Endothelial cell of umbilical vein (primary cell): ENCODE data around the gene IYD. TPM values are rescaled to one million over a fixed set of nuclear protein-coding genes. Genes with fewer than 3 reads are reported as not detected.

Experiments used
- BruUV-seq: library from RNA; stranded (reverse); fragments of 400-500 nt; replicated peaks from 2 replicates; lab custom pipeline; 2021; lab: Mats Ljungman, UMichigan
- CTCF ChIA-PET: fragments of 300-600, 350-600 bp; sonication (Branson Sonifier 250); formaldehyde crosslinking; loops from one replicate; lab custom pipeline; 2021; ENCODE audit warnings: antibody characterized with exemption, inconsistent platforms; lab: Charles Lee
- POLR2A ChIA-PET: fragments of 300-600, 350-600 bp; sonication (Branson Sonifier 250); formaldehyde crosslinking; loops from one replicate; lab custom pipeline; 2021; ENCODE audit warnings: antibody characterized with exemption, inconsistent platforms; lab: Charles Lee
- DNase-seq: peaks from one replicate; pipeline ENCODE4 v3.0.0-alpha.2; 2011; ENCODE audit warnings: low read depth, low spot score
- FAIRE-seq: peaks from 2 replicates; lab custom pipeline; 2011; peaks lifted over from hg19 to GRCh38; lab: Jason Lieb, UNC
- H2AFZ ChIP-seq: 2 replicates; pipeline ENCODE4 v1.6.0; 2012; ENCODE audit warnings: low read depth, low read length, control low read depth, inconsistent platforms
- H3K27ac ChIP-seq: 2 replicates; pipeline ENCODE4 v1.5.1; 2011; ENCODE audit warnings: low read depth, mild to moderate bottlenecking, control low read depth, low read length, moderate library complexity; ENCODE audit not compliant: insufficient read depth
- H3K27me3 ChIP-seq, 2 experiments: 2 replicates each; pipeline versions ENCODE4 v1.6.0 to v1.6.1; 2011; ENCODE audit warnings: low read length in 2 of 2, mixed read lengths in 1 of 2; ENCODE audit not compliant: control insufficient read depth in 2 of 2, insufficient read depth in 2 of 2
- H3K36me3 ChIP-seq, 2 experiments: 2 replicates in 1 of 2; 3 replicates in 1 of 2; pipeline ENCODE4 v1.5.1; 2011; ENCODE audit warnings: low read length in 2 of 2, mild to moderate bottlenecking in 1 of 2, moderate library complexity in 1 of 2; ENCODE audit not compliant: control insufficient read depth in 2 of 2, insufficient read depth in 2 of 2; ENCODE audit errors: extremely low read depth in 1 of 2
- H3K4me1 ChIP-seq: 3 replicates; pipeline ENCODE4 v1.5.1; 2011; ENCODE audit warnings: mild to moderate bottlenecking, low read length; ENCODE audit not compliant: control insufficient read depth, insufficient read depth; ENCODE audit errors: extremely low read depth
- H3K4me2 ChIP-seq: 2 replicates; pipeline ENCODE4 v1.6.1; 2011; ENCODE audit warnings: low read length, control low read depth, mixed read lengths; ENCODE audit not compliant: insufficient read depth
- H3K4me3 ChIP-seq, 3 experiments: fragments of 200-600 bp in 1 of 3; sonication (generic), shearing (Covaris generic) in 1 of 3; replicated peaks in 1 of 3; 2 replicates each; pipeline ENCODE4 v1.5.1; 2011 to 2016; ENCODE audit warnings: control low read depth in 3 of 3, low read length in 3 of 3, mild to moderate bottlenecking in 2 of 3, inconsistent platforms in 1 of 3, low read depth in 1 of 3, moderate library complexity in 1 of 3; ENCODE audit not compliant: insufficient read depth in 1 of 3
- H3K79me2 ChIP-seq: 2 replicates; pipeline ENCODE4 v1.6.0; 2012; ENCODE audit warnings: low read length, inconsistent platforms; ENCODE audit not compliant: control insufficient read depth, insufficient read depth
- H3K9ac ChIP-seq: replicated peaks from 2 replicates; pipeline ENCODE3; 2011; ENCODE audit warnings: low read length, control low read depth; ENCODE audit not compliant: insufficient read depth; ENCODE audit errors: extremely low read depth
- H3K9me1 ChIP-seq: replicated peaks from 3 replicates; pipeline ENCODE4 v1.6.0; 2011; ENCODE audit warnings: mild to moderate bottlenecking, low read length; ENCODE audit not compliant: control insufficient read depth, insufficient read depth; ENCODE audit errors: extremely low read depth
- H3K9me3 ChIP-seq: replicated peaks from 2 replicates; pipeline ENCODE4 v1.5.1; 2012; ENCODE audit warnings: low read length, inconsistent platforms; ENCODE audit not compliant: control insufficient read depth, insufficient read depth
- H4K20me1 ChIP-seq: replicated peaks from 2 replicates; pipeline ENCODE3; 2011; ENCODE audit warnings: mild to moderate bottlenecking, low read length; ENCODE audit not compliant: control insufficient read depth, insufficient read depth; ENCODE audit errors: extremely low read depth
- EZH2 ChIP-seq: IDR thresholded peaks from 2 replicates; pipeline ENCODE4 v1.6.1; 2012; ENCODE audit warnings: borderline replicate concordance, low read depth, mild to moderate bottlenecking, moderate library complexity, low read length, inconsistent platforms; ENCODE audit not compliant: severe bottlenecking
- FOS ChIP-seq: IDR thresholded peaks from 2 replicates; pipeline ENCODE4 v1.6.1; 2011; ENCODE audit warnings: mild to moderate bottlenecking, low read length, moderate library complexity, borderline replicate concordance; ENCODE audit not compliant: insufficient read depth
- GATA2 ChIP-seq: IDR thresholded peaks from 2 replicates; pipeline ENCODE4 v1.7.0; 2011; ENCODE audit warnings: low read depth, mild to moderate bottlenecking, moderate library complexity, mixed read lengths, low read length; ENCODE audit not compliant: insufficient read length, insufficient read depth
- JUN ChIP-seq: IDR thresholded peaks from 2 replicates; pipeline ENCODE4 v1.6.1; 2011; ENCODE audit warnings: borderline replicate concordance, low read depth; ENCODE audit not compliant: insufficient read length, insufficient read depth
- MYC ChIP-seq: IDR thresholded peaks from one replicate; pipeline ENCODE4 v1.6.1; 2011; ENCODE audit warnings: mild to moderate bottlenecking, low read depth, low read length
- POLR2A ChIP-seq: IDR thresholded peaks from 2 replicates; pipeline ENCODE4 v1.6.1; 2012; ENCODE audit warnings: low read depth, mild to moderate bottlenecking, control low read depth, low read length
- POLR2AphosphoS5 ChIP-seq: IDR thresholded peaks from 2 replicates; pipeline ENCODE4 v1.6.1; 2012; ENCODE audit warnings: low read depth, mild to moderate bottlenecking, control low read depth, low read length, moderate library complexity; ENCODE audit not compliant: insufficient read depth
- dilution Hi-C: fragments of 300-500 bp; cut with MboI; formaldehyde crosslinking; loops from one replicate; pipeline ENCODE4 v1.15.0; 2019; ENCODE audit warnings: low sequenced_read_pairs; ENCODE audit not compliant: extremely low pct_ligation_motif_present
- intact Hi-C: fragments of 100-400 bp; cut with micrococcal nuclease; formaldehyde crosslinking; loops from one replicate; pipeline ENCODE4 v1.10.0; 2022
- polyA plus RNA-seq, 4 experiments: library from polyadenylated mRNA; depleted of rRNA in 3 of 4; stranded (reverse) in 3 of 4; unstranded in 1 of 4; fragments of >200 nt; gene quantifications; 2 replicates each; pipeline versions ENCODE4 v1.2.1 to v1.2.3, GENCODE V29; 2011 to 2012; ENCODE audit warnings: missing spikeins in 1 of 4
- total RNA-seq: library from RNA; stranded (reverse); gene quantifications from 2 replicates; pipeline ENCODE4 v1.2.3, GENCODE V29; 2021
- TF ChIP-seq, protein P1 (sequence below), 2 donors: IDR thresholded peaks; 1 replicate in 1 of 2; 2 replicates in 1 of 2; pipeline ENCODE4 v1.5.1; 2011; ENCODE audit warnings: low read length in 2 of 2, mild to moderate bottlenecking in 2 of 2, moderate library complexity in 2 of 2, control low read depth in 1 of 2, inconsistent platforms in 1 of 2, low read depth in 1 of 2; ENCODE audit not compliant: insufficient read depth in 1 of 2; ENCODE audit errors: extremely low read depth in 1 of 2
- TF ChIP-seq, protein P2 (sequence below): IDR thresholded peaks from 2 replicates; pipeline ENCODE4 v1.6.1; 2011; ENCODE audit not compliant: insufficient read depth, insufficient read length

The IYD gene
- total and polyA plus RNA-seq, 2 donors (not counting 3 experiments of a cell fraction or from before 2014, with no cell fraction given), result not detected

DNA sequence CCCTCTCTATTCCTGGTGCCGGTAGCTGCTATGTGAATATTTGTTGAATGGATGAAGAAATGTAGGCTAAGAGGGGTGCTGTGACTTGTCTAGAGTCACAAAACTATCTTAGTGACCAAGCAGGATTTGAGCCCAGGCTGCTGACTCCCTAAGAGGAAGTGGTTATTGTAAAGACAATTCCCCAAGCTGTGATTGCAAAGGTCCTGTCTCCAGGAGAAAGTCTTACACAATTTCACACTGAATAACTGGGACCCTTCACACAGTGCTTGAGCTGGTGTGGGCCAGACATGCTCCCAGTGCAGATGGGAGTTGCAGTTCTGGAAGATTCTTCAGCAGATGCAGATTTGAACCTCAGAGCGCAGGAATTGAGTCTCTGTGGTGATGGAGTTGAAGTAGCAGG is 38.1 kb downstream of the IYD start:
- Histone ChIP-seq H4K20me1 (no peaks in the 10 kb centered on the region), H3K9ac (no peak overlapping the region), H3K9me1 (no peaks in the 10 kb centered on the region), H3K4me3 (no peak overlapping the region), H3K27me3 (peaks cover 27 to 30% of the 10 kb centered on the region in 2 experiments), H3K4me2 (no peak overlapping the region), H3K9me3 (no peaks in the 10 kb centered on the region), H2AFZ (no peak overlapping the region), H3K36me3 (no peaks in the 10 kb centered on the region), H3K27ac (no peak overlapping the region), H3K4me1 (peaks cover 9% of the 10 kb centered on the region), H3K79me2 (no peaks in the 10 kb centered on the region)
- TF ChIP-seq EZH2, result no peak
- TF ChIP-seq FOS, result no peak
- no peak for TF ChIP-seq JUN
- no peak for TF ChIP-seq GATA2
- TF ChIP-seq, protein P1, sequence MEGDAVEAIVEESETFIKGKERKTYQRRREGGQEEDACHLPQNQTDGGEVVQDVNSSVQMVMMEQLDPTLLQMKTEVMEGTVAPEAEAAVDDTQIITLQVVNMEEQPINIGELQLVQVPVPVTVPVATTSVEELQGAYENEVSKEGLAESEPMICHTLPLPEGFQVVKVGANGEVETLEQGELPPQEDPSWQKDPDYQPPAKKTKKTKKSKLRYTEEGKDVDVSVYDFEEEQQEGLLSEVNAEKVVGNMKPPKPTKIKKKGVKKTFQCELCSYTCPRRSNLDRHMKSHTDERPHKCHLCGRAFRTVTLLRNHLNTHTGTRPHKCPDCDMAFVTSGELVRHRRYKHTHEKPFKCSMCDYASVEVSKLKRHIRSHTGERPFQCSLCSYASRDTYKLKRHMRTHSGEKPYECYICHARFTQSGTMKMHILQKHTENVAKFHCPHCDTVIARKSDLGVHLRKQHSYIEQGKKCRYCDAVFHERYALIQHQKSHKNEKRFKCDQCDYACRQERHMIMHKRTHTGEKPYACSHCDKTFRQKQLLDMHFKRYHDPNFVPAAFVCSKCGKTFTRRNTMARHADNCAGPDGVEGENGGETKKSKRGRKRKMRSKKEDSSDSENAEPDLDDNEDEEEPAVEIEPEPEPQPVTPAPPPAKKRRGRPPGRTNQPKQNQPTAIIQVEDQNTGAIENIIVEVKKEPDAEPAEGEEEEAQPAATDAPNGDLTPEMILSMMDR (IDR thresholded peaks at IDR 0.05; ENCODE audit: extremely low read depth in 1 of 2, insufficient read depth in 1 of 2, low read depth in 1 of 2, low read length in 2 of 2), result no peak
- no peak for TF ChIP-seq POLR2AphosphoS5
- TF ChIP-seq MYC, result no peak
- no peak for TF ChIP-seq POLR2A
- TF ChIP-seq, protein P2, sequence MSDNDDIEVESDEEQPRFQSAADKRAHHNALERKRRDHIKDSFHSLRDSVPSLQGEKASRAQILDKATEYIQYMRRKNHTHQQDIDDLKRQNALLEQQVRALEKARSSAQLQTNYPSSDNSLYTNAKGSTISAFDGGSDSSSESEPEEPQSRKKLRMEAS, result no peak
- no TSS peak for BruUV-seq
- no peak for FAIRE-seq
- ChIA-PET CTCF (interaction anchor here (0.8 to 1.9 kb wide), 2 partner anchors 11 to 408 kb away, joined by 3 to 14 read pairs; no protein-coding TSS in a partner anchor), POLR2A (no interaction called here)
- DNase-seq, result no peak
- intact Hi-C loops (no loop called here), dilution Hi-C loops (no loop called here)
